Fibroblast of skin of back (primary cell): Measurements from ENCODE around the gene KRT32.
"Not testable (repeated sequence)": the region's sequence is repeated elsewhere in the genome, so short reads cannot be mapped to it uniquely, and the experiment has no call there.

Source experiments
- DNase-seq: peaks from one replicate; pipeline ENCODE4 v3.0.0-alpha.2; 2013

Gene KRT32

DNA sequence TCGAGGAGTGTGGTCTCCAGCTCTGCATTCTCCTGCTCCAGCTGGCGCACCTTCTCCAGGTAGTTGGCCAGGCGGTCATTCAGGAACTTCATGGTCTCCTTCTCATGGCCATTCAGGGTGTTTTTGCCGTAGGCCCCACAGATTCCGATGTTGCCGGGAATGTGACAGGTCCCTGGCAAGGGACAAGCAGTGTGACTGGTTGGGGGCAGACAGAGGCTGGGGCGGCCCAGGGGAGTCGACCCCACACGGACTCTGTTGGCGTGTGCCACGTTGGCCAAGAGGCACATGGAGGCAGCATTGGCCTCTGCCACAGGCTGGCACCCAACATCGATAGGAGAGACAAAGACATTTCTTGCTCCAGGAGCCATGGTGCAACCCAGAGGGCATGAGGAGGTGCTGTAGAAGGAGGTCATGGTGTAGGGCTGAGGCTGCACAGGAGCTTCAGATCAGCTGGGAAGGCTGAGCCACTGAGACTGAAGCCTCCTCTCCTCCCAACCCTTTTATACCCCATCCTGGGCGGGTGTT is 43.0 kb downstream of the KRT32 start, which contains the start of gene KRT37:
Gene KRT37, minus strand, starts transcription at position 475 of the 525 bp plus-strand sequence. Its CDS starts 62 bp downstream, at position 413.
- no peak for DNase-seq

- DNase-seq, result not testable (repeated sequence)
Measured at GRCh38 chr17:41422586-41422985, 44.6 kb downstream of the KRT32 start.

DNA sequence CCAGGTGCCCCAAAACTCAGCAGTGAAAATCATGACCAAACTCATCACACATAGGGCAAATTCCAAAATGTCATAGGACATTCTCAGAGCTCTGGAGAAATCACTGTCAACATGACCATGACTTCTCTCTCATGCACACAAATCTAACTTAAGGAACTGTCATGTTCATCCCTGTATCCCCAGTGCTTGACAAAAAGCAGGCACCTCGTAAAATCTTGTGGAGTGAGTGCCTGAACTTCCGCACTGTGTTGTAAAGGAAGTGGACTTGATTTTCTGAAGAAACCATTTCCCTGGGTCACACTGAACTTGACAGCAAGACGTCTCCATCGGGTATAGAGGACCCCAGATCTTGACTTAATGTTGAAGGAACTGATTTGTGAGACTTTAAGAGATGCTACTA is 45.6 kb downstream of the KRT32 start:
- DNase-seq, result no peak

DNA sequence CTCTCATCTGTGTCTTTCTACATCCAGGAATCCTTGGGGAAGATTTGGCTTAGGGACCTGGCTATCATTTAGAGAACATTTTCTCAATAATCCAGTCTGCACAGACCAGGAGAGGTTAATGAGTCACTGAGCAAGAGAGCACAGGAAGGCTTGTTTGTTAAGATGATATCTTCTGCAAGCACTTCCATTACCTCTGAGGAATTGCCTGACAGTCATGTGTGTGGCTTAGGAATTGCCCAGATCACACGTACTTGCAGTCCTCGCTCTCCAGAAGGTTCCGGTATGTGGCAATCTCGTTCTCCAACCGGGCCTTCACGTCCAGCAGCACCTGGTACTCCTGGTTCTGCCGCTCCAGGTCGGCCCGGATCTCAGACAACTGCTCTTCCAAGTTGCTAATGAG is 46.1 kb downstream of the KRT32 start:
- peak; percentile 16 for DNase-seq

DNA sequence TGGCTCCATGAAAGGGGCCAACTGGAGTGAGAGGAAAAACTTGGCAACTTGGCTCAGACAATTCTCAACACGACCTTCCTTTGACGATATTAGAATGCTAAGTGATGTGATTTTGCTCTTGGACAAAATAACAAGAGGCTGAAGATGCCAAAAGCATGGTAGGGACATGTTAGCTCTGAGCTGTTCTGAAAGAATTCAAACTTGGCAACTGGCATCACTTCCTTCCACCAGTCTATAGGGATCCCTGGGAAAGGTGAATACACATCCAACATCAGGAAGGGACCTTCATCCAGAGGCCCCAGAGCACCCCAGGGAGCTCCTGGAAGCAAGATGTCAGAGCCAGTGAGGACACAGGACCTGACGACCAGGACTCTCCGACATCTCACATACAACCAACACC is 47.1 kb downstream of the KRT32 start:
- DNase-seq, result peak; percentile 34

DNA sequence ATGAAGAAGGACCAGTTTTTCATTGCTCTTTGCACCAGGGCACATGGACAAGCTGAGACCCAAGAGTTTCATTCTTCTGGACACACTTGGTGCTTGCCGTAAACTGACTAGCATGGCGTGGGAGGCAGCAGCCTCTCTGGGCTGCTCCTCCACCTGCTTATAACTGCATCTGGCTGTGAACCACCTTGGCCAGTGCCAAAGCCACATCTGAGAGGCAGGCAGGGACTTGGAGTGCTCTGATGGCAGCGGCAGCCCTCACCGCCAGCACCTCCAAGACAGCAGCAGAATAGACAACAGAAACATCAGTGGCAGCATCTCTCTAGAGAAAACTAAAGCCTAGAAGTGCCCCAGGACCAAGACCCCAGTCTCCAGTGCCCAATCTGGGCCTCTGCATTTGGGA is 47.5 kb downstream of the KRT32 start:
- DNase-seq, result no peak

DNA sequence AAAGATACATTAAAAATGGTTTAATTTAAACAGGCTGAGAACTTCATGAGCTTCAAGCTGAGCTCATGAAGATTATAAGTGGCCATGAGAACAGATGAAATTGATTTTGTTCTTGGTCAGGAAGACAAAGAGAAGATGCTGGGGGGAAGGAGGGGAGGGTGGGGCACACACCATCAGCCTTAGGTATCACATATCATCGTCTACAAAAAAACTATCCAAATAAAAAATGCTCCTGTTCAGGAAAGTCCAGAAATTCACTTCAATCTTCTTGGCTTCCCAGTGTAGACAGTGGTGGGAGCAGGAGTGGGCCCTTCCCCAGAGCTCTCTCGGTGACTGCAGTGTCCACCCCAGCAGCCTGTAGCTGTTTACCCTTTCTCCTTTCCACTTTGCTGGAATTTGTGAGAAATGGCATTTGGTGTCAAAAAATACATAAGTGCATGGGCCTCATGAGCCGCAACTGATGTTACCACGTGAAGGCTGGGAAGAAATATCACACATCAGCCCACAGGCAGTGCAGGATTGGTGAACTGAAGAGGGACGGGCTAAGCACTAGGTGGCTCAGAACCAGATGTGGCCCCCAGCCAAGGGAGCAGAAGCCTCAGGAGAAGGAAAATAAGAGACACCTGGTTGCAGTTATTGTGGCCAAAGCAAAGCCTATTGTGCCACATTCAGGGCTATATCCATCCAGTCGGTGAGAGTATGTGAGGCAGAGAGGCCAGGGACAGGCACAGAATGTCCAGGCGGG is 48.9 kb downstream of the KRT32 start:
- no peak for DNase-seq

- peak; percentile 51 for DNase-seq
Measured at GRCh38 chr17:41417576-41418015, 49.6 kb downstream of the KRT32 start.

- no peak for DNase-seq
Measured at GRCh38 chr17:41417127-41417526, 50.1 kb downstream of the KRT32 start.

GRCh38 chr17:41416479-41416878 is 50.7 kb downstream of the KRT32 start:
- peak; percentile 13 for DNase-seq

GRCh38 chr17:41415833-41416335 is 51.3 kb downstream of the KRT32 start:
- DNase-seq, result peak; percentile 72

DNA sequence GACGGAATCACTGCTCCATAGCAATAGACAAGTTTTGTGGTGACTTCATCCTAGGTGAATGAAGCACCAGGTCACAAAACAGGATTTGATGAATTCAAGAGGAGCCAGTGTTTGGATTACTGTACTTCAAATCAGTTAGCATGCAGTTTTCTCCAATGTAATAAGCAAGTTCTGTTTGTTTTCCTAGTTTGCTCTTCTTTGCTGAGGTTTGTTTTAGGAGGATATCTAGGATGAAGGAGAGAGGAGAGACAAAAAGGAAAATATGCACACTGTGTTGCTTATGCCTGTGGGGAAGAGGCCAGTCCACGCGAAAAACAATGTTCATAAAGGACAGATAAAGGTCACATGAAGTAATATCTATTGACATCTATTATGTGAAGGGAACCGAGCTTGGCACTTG is 51.8 kb downstream of the KRT32 start:
- DNase-seq, result no peak

- no peak for DNase-seq
Measured at GRCh38 chr17:41413982-41414381, 53.2 kb downstream of the KRT32 start.

DNA sequence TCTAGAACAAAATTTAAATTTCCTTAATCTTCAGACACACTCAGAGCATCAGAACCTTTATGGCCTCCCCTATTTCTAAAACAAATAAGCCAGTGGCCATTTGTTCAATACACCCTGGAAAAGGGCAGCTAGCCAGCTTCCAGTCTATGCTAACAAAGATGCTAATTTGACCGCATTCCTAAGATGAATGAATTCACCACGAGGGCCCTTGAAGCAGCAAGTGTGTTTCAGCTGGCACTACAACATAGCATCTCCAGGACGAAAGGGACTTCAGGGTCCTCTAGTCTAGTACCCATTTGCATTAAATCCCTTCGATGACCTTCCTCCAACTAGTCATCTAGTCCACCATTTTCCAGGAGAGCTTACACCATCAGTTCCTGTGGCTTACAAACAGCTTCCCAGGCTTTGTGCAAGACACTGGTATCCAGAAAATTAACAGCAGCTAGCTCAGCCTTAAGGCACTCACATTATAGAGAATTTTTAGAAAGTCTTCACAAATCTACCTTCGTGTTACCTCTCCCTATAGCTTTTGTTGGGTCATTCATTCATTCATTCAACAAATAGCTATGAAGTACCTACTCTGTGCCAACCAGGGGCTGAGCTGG is 53.7 kb downstream of the KRT32 start:
- peak; percentile 40 for DNase-seq

- no peak for DNase-seq
Measured at GRCh38 chr17:41411072-41411840, 55.9 kb downstream of the KRT32 start.
